Calu3 (cell line): ENCODE results near the gene IER5L. TPM values are rescaled to one million over a fixed set of nuclear protein-coding genes. Genes with fewer than 3 reads are reported as not detected.
A peak's percentile ranks its signal among the peaks of the same experiment; 100 is the strongest.

Source experiments
- BruUV-seq: library from RNA; stranded (reverse); fragments of 400-500 nt; replicated peaks from 2 replicates; lab custom pipeline; 2021; lab: Mats Ljungman, UMichigan
- CTCF ChIA-PET: fragments of 300-600 bp; sonication (Branson Sonifier 250); formaldehyde crosslinking; loops from one replicate; lab custom pipeline; 2022; ENCODE audit warnings: antibody characterized with exemption; lab: Charles Lee
- DNase-seq: peaks from one replicate; pipeline ENCODE4 v3.0.0; 2022
- H3K27ac Mint-ChIP-seq: one replicate; pipeline ENCODE4 v1.8.0; 2022; ENCODE audit warnings: mixed read lengths; ENCODE audit not compliant: unreplicated experiment
- H3K27me3 Mint-ChIP-seq: one replicate; pipeline ENCODE4 v1.8.0; 2022; ENCODE audit warnings: mixed read lengths; ENCODE audit not compliant: unreplicated experiment
- H3K36me3 Mint-ChIP-seq: one replicate; pipeline ENCODE4 v1.8.0; 2022; ENCODE audit warnings: mild to moderate bottlenecking, moderate library complexity, mixed read lengths; ENCODE audit not compliant: insufficient read depth, unreplicated experiment
- H3K4me1 Mint-ChIP-seq: one replicate; pipeline ENCODE4 v1.8.0; 2022; ENCODE audit warnings: mild to moderate bottlenecking, low read depth, mixed read lengths; ENCODE audit not compliant: unreplicated experiment
- H3K4me3 Mint-ChIP-seq: one replicate; pipeline ENCODE4 v1.8.0; 2022; ENCODE audit warnings: mild to moderate bottlenecking, low read depth, moderate library complexity, mixed read lengths; ENCODE audit not compliant: unreplicated experiment
- H3K9me3 Mint-ChIP-seq: one replicate; pipeline ENCODE4 v1.8.0; 2022; ENCODE audit warnings: low read depth, mixed read lengths; ENCODE audit not compliant: unreplicated experiment
- intact Hi-C: fragments of 100-400 bp; cut with micrococcal nuclease; formaldehyde crosslinking; loops from one replicate; pipeline ENCODE4 v1.10.0; 2022; ENCODE audit not compliant: unreplicated experiment
- total RNA-seq: library from RNA; stranded (reverse); gene quantifications from 2 replicates; pipeline ENCODE4 v1.2.3, GENCODE V29; 2022
- TF ChIP-seq, protein P1 (sequence below): fragments of 200-600 bp; IDR thresholded peaks from one replicate; pipeline ENCODE4 v1.8.0; 2022; ENCODE audit warnings: antibody characterized with exemption; ENCODE audit not compliant: unreplicated experiment

IER5L gene
- total RNA-seq, 1 experiment from 2014 or later: 60.3 TPM

GRCh38 chr9:129203556-129203909 lies 25.5 kb upstream of the IER5L start:
- Mint-ChIP-seq H3K36me3 (no peaks in the 10 kb centered on the region), H3K27me3 (no peaks in the 10 kb centered on the region), H3K4me3 (peak overlapping the region; percentile 67), H3K9me3 (no peaks in the 10 kb centered on the region), H3K27ac (no peak overlapping the region), H3K4me1 (no peaks in the 10 kb centered on the region)
- DNase-seq: no peak
- TF ChIP-seq, protein P1, sequence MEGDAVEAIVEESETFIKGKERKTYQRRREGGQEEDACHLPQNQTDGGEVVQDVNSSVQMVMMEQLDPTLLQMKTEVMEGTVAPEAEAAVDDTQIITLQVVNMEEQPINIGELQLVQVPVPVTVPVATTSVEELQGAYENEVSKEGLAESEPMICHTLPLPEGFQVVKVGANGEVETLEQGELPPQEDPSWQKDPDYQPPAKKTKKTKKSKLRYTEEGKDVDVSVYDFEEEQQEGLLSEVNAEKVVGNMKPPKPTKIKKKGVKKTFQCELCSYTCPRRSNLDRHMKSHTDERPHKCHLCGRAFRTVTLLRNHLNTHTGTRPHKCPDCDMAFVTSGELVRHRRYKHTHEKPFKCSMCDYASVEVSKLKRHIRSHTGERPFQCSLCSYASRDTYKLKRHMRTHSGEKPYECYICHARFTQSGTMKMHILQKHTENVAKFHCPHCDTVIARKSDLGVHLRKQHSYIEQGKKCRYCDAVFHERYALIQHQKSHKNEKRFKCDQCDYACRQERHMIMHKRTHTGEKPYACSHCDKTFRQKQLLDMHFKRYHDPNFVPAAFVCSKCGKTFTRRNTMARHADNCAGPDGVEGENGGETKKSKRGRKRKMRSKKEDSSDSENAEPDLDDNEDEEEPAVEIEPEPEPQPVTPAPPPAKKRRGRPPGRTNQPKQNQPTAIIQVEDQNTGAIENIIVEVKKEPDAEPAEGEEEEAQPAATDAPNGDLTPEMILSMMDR: no peak
- intact Hi-C loops: no loop called here
- no TSS peak for BruUV-seq
- CTCF ChIA-PET: no interaction called here

DNA sequence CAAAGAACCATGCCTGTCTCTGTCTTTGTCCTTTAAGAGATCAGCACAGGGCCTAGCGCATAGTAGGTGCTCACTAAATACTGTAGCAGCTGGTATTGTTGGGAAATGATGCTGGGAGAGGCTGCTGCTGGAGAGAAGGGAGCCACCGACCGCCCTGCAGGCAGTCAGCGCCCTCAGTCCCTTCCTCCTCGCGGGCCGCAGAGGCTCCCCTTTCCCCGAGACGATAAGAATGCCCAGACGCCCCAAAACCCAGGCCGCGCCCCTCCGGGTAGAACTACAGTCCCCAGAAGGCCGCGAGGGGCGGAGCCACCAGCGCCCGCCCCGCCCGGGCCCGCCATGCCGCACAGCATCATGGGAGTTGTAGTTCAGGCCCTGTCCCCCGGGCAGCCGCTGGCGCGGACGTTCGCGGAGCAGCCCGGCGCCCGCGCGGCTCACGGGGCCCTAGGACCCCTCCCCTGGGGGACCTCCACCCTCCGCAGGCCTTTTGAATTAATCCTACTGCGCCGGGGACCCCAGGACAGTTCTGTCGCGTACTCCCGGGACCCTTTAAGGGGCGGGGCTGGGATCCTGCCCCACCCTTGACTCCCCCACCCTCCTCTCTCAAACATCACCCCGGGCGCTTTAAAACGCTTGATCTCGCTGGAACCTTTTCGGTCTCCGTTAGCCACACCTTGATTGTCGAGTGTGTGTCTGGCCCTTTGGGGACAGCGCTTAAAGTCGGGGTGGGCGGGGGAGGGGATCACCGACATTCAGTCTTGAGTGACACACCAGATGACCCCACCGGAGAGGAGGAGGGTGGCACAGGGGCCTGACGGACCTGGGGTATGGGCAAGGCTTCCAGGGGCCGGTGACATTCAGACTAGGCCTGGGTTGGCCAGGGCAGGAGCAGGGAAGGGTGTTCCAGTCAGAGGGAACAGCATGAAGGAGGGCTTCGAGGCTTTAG lies 24.8 kb upstream of the IER5L start:
- Mint-ChIP-seq H3K36me3 (no peaks in the 10 kb centered on the region), H3K27ac (peak overlapping the region; percentile 47), H3K4me1 (no peaks in the 10 kb centered on the region), H3K4me3 (peak overlapping the region; percentile 67), H3K9me3 (no peaks in the 10 kb centered on the region), H3K27me3 (no peaks in the 10 kb centered on the region)
- peak; percentile 89 for DNase-seq
- BruUV-seq: no TSS peak
- TF ChIP-seq, protein P1: no peak
- CTCF ChIA-PET: no interaction called here
- intact Hi-C loops: no loop called here

GRCh38 chr9:129201866-129202265 lies 23.8 kb upstream of the IER5L start:
- no TSS peak for BruUV-seq
- intact Hi-C loops: no loop called here
- CTCF ChIA-PET: no interaction called here

GRCh38 chr9:129201289-129201688 lies 23.2 kb upstream of the IER5L start:
- Mint-ChIP-seq H3K9me3 (no peaks in the 10 kb centered on the region), H3K4me1 (no peaks in the 10 kb centered on the region), H3K27ac (no peak overlapping the region), H3K4me3 (no peak overlapping the region), H3K36me3 (no peaks in the 10 kb centered on the region), H3K27me3 (no peaks in the 10 kb centered on the region)
- intact Hi-C loops: no loop called here
- TF ChIP-seq, protein P1: no peak
- BruUV-seq: no TSS peak
- no peak for DNase-seq
- CTCF ChIA-PET: no interaction called here

More at GRCh38 chr9:129201866-129202265, 23.8 kb upstream of the IER5L start:
- Mint-ChIP-seq H3K4me3 (no peak overlapping the region), H3K4me1 (no peaks in the 10 kb centered on the region), H3K27me3 (no peaks in the 10 kb centered on the region), H3K9me3 (no peaks in the 10 kb centered on the region), H3K36me3 (no peaks in the 10 kb centered on the region), H3K27ac (no peak overlapping the region)
- no peak for DNase-seq
- TF ChIP-seq, protein P1: no peak
